Hematopoietic multipotent progenitor cell treated with erythropoietin and hydrocortisone succinate and interleukin-3 and kit ligand, for 8 days (in vitro differentiated cells): Measurements from ENCODE around the gene JMJD1C.
A peak's percentile ranks its signal among the peaks of the same experiment; 100 is the strongest.

Experiments
- DNase-seq: peaks from one replicate; pipeline ENCODE4 v3.0.0-alpha.2; 2015

The JMJD1C gene

DNA sequence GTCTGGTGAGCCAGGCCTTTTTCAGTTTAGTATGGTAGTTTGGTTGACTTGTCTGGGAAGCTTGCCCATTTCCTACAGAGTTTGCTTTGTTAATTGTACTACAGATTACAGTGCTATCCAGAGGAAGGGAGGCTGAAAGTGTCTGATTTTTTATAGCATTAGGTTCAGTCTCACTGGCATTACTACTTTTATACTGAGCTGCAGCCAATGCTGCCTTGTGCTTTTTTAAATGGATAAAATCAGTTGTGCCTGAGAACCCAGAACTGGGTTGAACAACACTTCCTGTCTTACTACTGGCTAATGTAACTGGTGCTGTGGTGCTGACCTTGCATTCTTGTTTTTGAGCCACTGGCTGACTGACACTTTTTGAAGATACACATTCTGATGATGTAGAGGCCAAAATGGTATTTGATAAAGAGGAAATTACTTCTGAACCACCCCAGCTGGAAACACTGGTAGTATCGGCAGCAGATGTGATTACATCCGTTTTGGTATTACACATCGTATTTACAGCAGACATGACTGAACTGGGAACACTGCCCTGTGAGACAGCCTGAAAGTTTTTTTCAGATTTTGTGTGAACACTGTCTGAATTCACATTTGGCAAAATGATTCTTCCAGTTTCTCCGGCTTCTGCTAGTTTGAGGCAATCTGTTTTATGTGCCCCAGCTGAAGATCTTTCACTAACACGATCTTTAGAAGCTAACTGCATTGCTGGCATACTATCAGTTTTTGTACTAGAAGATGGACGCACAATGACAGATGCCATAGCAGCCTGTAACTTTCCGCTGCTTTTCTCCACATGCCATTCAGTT, 258.6 kb downstream of the JMJD1C start:
- DNase-seq, result no peak

DNA sequence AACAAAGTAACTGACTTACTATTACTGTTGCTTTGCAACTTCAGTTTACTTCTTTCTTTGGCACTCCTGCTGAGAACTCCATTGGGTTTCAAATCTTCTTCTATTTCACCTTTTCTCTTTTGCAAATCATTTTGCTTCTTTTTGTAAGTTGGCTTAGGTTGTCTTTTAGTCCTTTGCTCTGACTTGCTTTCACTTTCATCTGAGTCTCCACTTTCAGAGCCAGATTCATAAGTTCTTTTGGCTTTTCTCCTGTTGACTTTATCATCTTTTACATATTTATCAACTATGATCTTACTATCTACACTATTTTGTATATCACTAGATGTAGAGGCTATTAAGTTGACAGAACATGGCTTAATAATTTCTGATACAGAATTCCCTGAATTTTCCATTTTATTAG, 259.2 kb downstream of the JMJD1C start:
- DNase-seq, result no peak

DNA sequence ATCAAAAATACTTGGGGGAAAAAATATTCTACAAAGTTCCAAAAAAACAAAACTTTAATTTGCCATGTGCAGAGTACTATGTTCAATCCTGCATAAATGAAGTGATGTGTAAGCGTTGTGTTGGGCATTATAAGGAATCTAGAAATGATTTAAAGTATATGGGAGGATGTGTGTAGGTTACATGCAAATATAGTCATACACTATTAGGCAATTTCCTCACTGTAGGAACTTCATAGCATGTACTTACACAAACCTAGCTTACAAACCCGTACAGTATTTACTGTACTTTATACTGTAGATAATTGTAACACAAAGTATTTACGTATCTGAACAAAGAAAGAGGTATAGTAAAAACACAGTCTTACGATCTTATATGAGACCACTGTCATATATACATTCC, 260.4 kb downstream of the JMJD1C start:
- no peak for DNase-seq

DNA sequence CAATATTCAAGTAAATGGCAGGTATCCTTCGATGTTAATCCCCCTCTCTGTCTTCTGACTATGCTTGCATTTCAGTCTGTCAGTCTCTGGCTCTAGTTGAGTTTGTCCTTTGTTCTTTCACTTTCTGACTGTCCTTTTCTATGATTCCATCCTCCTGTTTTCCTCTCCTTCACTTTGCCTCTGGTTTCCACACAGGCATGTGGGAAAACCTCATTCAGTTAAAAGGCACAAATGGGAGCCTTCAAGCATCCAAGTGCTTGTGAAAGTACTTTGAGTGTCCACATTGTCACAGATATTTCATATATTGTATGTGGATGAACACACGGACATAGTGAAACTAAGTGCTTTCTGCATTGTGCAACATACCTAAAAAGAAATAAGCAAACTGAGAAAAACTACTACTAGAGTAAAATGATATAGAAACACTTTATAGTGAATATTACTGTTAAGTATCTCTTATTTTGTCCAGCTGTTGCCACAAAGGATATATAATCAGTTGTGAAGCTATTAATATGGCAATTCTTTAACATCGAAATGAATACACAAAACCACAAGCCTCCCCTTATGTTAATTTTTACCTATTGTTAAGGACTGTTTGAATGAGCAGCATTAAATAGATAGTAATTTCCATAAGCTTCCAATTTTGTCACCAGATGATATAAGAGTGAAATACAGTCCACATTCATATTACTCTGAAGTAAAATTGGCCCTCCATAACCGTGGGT, 260.9 kb downstream of the JMJD1C start:
- no peak for DNase-seq

DNA sequence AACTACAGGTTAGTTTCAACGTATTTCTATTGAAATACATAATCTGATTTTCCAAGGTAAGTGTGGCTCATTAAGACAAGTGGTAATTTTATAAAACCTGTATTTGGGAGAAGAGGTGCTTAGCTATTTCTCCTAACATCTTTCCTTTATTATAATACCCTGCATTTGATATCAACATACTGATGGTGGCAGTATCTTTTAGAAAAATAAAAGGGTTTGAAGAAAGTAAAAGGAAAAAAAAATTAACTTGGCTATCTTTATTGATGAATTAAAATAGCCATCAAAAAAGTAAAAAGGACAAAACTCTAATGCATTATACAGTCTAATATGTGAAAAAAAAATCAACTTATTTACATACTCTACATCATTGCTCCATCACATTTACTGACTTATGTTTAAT, 264.7 kb downstream of the JMJD1C start:
- DNase-seq, result no peak

DNA sequence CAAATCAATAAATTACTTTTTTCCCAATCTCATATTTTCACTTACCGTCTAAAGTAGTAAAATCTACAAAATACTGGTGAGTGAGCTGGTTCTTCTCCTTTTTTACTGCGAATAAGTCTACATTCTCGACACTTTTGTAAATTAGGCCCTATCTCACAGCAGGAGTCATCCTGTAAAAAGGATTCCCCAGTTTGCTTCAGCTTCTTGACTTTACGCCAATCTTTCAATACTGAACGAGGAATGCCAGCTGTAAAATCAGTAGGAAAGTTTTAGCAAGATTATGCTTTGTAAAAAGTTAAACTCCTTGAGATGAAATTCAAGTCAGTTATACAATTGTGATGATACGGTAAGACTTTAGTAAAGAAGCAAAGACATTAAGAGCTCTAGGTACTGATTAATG, 265.3 kb downstream of the JMJD1C start:
- no peak for DNase-seq

DNA sequence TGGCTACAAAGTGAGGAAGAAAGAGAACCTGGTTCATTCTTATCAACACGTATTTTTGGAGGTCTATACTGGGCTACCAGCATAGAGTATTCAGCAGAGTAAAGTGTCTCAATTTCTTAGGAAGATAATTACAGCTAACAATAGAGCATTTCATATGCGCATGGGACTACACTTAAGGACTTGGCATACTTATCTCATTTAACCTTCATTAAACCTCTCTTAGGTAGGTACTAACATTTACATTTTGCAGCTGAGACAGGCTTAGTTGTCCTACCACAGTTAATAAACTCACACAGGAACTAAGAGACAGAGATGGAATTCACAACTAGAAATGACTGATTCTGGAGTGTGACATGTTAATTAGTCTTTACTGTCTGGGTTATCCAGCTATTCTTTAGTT, 266.1 kb downstream of the JMJD1C start:
- DNase-seq, result no peak

DNA sequence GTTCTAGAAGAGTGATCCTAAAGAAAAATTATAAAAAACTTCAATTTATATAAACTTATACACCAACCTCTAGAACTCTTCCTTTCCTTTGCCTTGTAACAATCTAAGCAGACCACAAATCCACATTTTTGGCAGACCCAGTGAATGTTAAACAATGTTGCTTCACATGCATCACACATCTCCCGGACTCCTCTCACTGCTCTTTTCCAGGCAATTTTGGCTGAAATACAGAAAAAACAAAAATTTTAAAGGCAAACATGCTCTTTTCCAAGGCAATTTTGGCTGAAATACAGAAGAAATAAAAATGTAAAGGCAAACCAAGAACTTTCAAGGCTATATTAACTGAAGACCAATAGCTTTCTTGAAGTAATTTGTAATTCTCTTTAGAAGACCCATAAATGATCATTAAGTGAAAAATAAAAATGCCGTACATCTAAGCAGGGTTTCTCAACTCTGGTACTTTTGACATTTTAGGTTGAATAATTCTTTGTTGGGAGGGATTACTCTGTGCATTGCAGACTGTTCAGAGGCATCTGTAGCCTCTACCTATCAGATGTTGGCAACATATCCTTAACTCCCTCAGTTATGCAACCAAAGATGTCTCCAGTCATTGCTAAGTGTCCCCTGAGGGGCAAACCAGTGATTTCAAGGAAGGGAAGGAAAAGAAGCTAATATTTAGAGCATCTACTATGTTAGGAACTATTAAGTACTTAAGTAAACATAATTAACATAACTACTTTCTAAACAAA, 268.3 kb downstream of the JMJD1C start:
- no peak for DNase-seq

DNA sequence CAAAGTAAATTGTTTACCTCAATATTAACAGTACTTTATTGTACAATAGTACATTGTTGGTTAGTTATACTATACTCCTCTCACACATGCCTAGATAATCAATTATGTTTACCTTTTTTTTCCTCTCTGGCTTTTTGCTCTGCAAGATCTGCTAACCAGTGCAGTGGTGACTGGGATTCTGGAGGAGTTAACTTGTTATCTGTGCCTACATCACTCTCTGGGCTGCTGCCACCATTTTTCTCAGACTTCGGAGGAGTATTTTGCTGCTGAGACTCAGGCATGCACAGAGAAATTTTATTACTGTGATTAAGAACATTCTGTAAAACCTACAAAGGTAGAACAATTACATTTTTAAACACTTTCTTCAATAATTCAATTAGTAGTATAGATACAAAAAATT, 273.0 kb downstream of the JMJD1C start:
- no peak for DNase-seq

DNA sequence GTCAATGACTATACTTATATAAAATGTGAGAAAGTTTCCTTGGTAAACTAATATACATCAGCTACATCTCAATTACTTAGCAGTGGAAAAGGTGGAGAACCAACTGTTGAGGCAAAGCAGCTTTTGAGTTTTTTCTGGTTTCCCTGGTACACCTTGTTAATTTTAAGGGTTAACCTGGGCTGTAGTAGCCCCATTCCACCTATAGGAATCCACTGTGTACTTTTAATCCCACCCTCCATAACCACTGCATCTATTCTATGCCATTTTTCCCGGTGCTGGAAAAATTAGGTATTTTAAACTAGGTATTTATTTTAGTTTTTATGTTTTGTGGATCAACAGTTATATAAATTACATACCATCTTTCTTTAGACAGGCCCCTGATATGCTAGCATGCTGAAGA, 290.2 kb downstream of the JMJD1C start:
- no peak for DNase-seq

DNA sequence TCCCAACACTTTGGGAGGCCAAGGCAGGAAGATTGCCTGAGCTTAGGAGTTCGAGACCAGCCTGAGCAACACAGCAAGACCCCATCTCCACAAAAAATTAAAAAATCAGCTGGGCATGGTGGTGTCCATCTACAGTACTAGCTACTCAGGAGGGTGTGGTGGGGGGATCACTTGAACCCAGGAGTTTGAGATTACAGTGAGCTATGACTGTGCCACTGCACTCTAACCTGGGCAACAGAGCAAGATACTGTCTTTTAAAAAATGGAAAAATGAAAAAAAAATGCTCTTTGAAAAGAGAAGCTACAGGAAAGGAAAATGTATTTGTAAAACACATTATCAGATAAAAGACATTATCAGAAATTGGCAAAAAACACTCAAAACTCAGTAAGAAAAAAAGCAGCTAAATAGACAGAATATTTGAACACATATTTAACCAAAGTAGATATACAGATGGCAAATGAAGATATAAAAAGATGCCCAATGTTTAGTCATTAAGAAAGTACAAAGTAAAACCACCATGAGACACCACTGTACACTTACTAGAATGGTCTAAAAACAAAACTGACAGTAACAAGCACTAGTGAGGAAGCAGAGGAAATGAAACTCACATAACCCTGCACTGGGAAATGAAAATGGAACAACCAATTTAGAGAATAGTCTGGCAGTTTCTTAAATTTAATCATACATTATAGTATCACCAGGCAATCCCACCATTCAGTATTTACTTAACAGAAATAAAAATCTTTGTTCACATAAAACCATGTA, 292.1 kb downstream of the JMJD1C start:
- DNase-seq, result no peak

DNA sequence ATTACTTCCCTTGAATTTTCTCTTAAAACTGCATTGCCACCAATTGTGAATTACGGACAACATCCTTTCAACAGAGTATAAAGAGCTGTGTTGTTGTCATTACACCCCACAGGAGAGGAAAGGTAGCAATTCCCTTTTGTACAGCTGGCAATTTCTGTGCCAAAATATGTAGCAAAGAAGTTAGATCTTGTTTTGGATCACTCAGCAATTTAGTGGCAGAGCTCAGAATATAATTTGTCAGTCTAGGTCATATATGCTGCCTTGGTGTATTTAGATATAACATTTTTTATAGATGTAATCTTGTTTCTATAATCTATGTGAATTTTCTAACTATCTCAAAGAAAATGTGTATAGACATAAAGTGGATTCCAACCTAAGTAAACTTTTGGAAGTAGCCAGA, 293.9 kb downstream of the JMJD1C start:
- DNase-seq, result no peak

DNA sequence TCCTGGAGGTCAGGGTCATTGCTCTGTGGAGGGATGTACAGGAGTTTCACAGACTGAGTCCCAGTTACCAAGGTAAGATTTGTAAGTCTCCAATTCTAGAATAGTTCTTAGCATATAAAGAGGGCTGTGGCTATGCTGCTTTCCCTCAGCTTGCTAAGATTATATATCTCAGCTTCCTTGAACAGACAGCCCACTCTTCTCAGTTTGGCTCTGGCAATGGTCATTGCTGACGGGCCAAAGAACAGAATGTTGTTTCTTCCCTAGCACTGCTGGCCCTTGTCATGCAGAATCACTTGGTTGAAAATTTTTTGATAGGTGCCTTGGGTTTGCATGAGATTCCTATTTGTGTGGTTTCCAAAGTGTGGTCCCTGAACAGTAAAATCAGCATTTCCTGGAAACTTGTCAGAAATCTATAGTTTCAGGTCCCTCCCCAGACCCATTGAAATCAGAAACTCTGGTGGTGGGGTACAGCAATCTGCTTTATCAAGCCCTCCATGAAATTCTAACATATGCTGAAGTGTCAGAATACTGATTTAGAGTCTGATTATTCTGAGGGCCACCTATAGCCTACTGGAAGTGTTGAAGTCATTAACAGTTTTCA, 294.4 kb downstream of the JMJD1C start:
- DNase-seq, result no peak

DNA sequence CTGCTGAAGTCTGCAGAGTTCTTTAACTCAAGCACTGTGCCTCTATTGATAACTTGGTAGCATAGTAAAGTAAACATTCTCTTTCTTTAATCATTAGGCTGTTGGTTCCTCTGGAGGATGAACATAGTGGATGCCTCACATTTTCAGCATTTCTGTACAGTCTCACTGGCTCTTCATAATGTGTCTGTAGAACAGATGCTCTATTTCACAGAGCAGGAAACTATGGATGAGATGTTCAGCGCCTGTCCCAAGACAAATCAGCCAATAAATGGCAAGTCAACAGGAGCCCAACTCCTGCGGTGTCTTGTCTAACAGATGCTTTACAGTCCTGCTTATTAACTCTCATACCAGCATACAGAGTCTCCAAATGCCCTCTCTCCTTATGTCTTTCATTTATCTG, 296.2 kb downstream of the JMJD1C start:
- no peak for DNase-seq

DNA sequence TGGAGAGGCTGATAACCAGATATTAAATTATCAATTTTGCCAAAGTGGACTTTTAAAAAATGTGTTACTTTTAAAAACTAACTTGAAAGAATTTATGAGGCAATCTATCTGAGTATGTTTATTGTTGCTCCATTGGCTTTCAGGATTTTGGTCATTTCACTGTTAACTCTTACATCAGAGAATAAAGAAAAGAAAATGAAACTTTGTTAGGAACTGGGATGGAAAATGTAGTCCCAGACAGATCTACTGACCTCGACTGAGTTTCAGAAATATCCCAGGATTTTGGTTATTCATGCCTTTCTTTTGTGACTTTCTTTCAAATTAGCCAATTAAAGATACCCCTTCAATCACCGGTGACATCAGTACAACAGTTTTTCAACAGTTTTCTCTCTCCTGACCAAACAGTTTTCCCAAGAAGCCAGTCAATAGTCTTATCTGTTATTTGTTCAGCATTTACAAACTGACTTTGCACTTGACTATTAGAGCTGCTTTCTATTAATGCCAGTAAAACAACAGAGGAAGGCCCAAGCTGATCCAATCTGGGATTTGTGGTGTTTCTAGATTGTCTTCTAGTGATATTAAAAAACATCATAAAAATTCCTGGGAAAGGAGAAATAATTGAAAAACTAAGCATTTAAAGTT, 296.8 kb downstream of the JMJD1C start:
- DNase-seq, result no peak

DNA sequence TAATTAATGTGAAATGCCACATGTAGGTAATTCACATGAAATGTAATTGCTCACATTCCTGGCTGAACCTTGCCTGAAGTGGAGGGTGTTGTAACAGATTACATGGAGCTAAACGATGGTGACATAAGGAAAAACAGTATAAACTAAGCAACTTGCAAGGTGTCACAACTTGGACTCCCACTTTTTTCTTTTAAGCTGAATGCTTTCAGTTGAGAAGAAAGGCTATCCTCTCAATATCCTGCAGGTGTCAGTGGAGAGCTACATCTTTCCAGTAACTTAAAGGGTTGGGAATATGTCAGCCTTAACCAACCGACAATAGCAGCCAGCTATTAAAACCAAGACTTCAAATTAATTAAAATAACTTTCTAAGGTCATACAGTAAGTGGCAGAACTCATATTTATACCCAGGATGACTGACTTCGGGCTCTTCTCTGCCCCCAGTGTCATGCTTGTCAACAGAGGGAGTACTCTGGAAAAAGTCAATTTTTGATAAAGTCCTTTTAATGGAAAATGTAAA, 299.0 kb downstream of the JMJD1C start:
- DNase-seq, result peak; percentile 89

DNA sequence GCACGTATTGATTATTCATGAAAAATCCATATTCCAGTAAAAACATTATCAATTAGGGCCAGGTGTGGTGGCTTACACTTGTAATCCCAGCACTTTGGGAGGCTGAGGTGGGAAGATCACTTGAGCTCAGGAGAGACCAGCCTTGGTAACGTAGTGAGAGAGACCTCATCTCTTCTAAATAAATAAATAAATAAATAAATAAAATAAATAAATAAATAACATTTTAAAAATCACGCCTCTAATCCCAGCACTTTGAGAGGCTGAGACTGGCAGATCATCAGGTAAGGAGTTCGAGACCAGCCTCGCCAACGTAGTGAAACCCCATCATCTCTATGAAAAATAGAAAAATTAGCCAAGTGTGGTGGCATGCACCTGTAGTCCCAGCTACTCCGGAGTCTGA, 300.5 kb downstream of the JMJD1C start:
- no peak for DNase-seq

DNA sequence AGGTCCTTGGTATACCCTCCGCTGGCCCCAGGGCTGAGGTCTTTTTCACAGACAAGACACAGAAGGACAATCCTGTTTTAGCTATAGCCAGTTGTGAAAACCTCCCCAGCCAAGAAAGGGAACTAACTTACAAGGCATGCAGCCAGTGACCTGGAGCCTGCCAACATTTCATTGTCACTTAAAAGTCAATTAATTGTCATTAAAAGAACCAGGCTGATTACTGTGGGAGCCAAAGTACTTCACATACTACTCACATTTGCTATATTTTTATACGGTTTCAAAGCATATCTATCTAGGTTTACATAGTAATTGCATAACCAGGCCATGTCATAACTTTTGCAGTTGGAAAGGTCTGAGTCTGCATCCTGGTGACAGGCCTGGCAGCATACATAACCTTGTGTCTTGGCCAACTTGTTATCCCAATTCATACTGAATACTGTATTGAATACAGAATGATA, 301.6 kb downstream of the JMJD1C start:
- DNase-seq, result no peak

DNA sequence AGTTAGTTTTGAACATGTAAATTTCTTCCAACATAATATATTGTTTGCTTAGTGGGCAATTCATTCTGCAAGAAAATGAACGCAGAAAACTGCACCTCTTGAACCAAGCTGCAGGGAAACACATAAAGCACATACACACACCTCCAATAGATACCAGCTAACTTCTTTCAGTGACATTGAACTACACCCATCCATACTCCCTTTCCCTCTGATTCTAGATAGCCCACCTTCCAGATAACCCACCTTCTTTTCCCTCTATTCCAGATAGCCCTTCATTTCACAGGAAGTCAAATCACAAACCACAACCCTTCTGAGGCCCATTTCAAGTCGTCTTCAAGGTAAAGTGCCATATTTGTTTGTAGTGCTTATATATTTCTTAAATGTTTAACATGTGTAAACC, 304.2 kb downstream of the JMJD1C start:
- DNase-seq, result no peak

DNA sequence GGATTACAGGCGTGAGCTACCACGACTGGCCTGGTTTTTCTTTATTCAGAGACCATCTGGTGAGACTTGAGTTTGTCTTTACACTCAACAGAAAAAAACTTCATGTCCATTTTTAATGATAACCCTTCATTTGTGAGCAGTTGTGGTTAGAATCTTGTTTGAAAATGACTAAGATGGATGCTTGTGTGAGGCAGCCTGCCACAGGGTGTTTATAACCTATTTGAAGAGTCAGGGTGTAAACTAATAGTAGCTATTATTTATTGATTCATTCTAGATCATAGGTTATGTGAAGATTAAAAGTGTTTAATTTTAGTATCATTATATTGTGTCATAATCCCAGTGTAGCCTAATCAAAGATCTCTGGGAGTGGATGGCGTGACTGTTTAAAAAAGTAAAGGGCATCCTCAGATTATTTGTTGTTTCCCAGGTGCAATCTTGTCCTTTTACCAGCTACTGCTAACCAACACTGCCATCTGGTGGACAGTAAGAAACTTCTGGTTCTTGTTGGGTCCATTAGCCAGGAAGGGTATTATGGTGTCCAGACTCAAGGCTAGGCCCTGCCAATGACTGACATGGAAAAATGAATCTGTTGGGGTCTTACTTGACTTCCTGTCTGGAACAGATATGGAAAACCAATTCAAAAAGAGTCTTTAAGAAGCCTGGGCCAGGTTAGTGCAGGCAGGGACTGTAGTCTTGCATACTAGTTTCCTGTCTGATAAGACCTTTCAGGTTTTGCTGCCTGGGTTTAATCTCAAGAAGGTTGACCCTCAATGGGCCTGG, 307.7 kb downstream of the JMJD1C start:
- DNase-seq, result peak; percentile 86

DNA sequence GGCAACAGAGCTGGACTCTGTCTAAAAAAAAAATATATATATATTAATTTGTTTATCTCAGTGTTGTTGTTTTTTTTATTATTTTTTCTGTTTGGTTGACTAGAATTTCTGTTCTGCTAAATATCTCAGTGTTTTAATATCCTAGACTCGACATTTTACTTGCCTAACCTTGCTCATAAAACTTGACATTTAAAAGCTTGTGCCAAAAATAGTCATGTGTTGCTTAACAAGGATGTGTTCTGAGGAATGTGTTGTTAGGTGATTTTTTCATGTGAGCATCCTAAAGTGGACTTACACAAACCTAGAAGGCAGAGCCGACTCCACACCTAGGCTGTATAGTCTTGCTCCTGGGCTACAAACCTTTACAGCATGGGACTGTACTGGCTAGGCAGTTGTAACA, 309.5 kb downstream of the JMJD1C start:
- DNase-seq, result no peak
